GM19397 (cell line): ENCODE results near the gene HOXC9.

Experiments used
- ATAC-seq: cut with Tn5 transposase; IDR thresholded peaks from one replicate; pipeline ENCODE4 v1.9.1; 2021; ENCODE audit warnings: mild to moderate bottlenecking, moderate library complexity; ENCODE audit not compliant: unreplicated experiment

The HOXC9 gene

DNA sequence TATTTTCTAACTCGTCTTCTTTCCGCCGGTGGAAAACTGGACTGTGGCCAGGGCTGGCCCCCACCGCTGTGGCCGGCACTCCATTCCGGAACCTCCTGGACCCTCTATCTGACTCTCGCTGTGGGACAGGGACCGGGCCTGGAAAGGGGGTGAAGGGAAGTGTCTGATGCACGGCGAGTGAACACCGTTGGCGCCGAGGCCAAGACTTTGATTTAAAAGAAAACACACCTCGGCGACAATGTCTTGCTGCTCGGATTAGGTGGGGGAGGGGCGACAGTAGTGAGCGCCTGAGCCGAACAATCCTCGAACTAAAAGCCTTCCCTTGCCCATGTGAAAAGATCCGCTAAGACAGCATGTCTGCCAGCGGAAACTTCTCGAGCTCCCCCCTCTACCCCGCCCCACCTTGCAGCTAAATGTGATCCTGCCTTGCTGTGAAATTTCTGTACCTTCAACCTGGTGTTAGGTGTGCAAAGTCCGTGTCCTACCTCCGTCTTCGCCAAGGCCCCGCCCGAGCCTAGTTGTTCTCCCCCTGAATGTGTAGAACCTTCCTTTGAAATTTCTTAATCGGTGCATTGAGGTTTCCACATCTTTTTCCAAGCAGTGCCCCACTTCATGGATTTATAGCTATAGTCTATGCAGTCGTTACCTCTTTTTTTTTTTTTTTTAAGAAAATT, 24.3 kb upstream of the HOXC9 start:
- ATAC-seq = no peak

DNA sequence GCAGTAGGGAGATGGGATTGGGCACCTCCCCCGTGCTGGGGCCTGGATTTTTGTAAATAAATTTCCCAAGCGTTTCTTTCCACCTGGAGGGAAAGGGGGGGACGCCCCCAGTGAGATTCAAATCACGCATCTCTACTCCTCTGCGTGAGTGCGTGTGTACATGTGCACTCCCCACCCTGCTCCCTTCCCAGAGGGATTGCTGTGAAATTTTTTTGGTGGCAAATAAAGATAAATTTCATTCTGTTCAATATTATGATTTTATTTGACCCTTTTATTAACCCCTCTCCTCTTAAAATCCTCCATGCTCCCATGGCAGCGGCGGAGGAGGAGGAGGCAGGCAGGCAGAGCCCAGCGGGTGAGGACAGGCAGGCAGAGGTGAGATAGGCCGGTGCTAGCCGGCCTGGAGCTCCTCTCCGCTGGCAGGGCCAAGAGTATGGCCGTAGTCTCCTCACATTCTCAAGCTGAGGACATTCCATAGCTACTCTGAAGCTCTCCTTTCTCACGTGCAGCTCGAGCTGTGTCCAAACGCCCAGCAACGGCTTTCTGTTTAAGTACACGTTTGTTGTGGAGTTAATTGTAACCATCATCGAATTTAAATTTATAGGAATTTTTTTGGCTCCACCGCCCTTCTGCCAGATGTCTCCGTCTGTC, 23.7 kb upstream of the HOXC9 start:
- no peak for ATAC-seq

GRCh38 chr12:53976823-53977595, 23.0 kb upstream of the HOXC9 start:
- no peak for ATAC-seq

- no peak for ATAC-seq
These were observed 22.1 kb upstream of the HOXC9 start for GRCh38 chr12:53977596-53978445.

DNA sequence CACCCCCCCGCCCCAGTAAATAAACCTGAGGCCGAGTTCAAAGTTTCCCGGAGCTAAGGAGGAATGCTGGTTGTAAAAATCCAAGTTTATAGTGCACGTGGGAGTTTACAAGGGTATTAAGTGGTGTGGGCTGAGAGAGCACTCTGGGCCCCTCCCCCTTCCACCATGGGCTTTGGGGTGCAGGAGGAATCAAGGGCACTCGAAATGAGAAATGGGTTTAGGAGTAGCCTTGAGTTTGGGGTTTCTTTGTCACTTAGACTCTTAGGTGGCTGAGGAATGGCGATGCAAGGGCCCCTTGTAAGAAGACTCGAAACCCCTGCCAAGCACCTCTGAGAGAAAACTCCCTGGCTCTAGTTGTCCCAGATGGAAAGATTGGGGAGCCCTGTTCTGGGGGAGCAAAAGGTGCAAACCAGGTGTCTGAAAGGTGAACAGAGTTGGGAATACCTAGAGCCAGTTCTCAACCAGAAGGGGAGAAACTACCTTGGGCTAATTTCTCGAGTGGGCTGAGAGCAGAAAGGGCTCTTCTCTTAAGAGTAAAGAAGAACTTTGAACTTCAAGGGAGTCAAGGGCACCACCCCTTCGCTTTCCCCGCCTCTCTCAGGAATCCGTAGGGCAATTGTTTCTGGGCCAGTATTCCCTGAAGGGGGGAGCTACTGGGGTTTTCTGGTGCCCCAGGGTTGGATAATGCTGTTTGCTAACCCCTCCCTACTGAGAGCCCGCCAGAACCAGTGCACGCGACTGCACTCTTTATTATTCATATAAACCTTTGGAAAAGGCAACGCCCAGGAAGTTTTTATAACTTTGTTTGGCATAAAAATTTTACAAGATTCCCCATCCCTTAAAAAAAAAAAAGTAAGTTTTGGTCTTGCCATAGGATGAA, 21.2 kb upstream of the HOXC9 start:
- ATAC-seq = no peak

DNA sequence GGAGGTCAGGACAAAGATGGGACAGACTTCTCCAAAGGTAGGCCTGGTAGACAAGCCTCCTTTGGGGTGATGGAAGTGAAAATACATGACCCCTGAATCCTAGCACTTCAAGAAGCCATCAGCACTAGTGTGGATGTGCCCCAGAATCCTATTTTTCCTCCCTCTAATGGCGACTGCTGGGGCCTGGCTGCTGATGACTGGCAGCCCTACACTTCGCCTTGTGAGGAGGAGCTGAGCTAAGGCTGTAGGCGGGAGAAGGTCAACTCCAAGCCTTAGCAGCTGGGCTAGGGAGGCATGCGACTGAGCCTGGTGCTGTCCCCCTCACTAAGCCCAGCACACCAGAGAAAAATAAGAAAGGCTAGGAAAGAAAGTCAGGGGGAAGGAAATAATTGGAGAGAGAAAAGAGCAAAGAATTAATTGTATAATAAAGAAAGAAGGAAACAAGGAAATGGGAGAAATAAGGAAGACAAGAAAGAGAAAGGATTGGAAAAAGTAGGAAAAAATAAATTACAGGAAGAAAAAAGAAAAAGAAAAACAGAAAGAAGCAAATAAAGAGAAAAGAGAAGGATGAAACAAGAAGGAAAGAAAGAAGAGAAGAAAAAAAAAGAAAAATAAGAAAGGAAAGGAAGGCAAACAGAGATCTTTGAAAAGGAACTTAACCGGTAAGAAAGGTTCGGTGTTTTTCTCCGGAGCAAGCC, 19.7 kb upstream of the HOXC9 start:
- no peak for ATAC-seq

DNA sequence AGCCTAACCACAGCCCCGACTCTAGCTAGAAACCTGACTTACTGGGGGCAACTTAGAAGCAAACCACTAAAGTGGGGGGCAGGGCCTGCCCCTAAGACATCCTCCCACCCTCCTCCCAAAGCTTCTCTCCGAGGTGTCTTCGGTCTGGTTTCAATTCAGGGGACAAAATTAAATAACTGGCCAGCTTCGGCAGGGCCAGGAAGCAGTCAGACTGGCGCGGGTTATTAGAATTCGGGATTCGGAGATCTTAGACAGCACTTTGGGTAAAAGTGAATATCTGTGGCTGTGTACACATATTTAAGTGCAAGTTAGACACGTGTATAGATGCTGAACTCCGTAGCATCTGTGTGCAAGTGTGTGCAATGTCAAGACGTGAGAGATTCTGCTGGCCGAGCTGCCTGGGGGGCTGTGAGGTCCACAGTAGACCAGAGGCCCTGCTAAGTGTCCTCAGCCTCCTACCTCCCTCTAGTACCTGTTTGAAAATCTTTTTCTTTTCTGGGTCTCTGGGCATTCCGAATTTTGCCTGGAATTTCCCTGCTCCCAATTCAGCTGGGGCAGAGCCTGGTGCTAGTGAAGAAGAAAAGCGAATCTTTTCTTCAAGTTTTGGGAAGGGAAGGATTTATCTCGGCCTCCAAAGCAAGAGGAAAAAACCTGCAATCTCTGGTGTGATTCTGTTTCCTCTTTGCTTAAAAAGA, 19.0 kb upstream of the HOXC9 start:
- no peak for ATAC-seq

- no peak for ATAC-seq
These were observed 18.1 kb upstream of the HOXC9 start for GRCh38 chr12:53981634-53982565.

GRCh38 chr12:53982648-53983567, 17.1 kb upstream of the HOXC9 start:
- ATAC-seq = no peak

GRCh38 chr12:53983568-53983949, 16.4 kb upstream of the HOXC9 start:
- ATAC-seq = no peak

DNA sequence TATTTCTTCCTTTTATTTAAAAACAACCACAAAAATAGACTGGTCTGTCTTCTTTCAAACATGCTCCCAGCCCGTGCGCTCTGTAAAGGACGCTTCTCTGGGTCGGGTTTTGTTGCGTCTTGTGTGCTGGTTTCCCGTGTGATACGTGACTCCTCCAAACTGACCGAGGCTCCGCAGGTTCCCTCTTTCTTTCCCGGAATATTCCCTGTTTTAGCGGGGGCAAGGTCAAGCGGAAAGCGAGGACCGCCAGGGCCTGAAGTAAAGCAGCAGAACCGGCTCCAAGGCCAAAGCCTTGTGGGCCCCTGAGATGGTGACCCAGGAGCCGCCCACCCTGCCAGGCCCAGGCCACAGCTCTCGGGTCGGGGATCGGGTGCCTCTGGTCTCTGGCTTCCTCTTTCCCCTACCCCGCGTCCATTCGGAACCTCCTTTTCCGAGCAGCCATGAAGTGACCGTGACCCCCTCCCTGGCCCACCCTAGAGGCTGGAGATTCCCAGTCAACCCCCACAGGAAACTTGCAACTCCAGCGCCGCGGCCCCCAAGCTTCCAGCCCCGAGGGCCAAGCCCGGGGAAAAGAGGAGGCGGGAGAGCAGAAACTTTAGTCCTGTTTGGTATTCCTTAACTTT, 15.9 kb upstream of the HOXC9 start:
- ATAC-seq = no peak

DNA sequence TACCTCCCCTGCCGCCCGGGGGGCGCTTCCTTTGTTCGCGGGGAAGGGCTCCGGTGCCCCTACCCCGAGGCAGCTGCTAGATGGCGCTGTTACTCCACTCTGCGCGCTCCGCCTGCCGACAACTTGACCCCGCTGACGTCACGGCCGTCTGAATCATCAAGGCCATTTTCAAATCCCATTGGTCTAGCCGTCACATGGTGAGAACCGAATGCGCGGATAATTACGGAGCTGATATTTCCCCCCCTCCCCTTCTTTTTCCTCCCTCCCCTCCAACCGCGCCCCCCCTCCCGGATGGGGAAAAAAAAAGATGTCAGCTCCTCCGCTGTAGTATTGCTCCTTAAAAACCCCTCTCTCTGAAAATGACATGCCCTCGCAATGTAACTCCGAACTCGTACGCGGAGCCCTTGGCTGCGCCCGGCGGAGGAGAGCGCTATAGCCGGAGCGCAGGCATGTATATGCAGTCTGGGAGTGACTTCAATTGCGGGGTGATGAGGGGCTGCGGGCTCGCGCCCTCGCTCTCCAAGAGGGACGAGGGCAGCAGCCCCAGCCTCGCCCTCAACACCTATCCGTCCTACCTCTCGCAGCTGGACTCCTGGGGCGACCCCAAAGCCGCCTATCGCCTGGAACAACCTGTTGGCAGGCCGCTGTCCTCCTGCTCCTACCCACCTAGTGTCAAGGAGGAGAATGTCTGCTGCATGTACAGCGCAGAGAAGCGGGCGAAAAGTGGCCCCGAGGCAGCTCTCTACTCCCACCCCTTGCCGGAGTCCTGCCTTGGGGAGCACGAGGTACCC, 14.9 kb upstream of the HOXC9 start, which contains the start of gene HOXC10:
TSS of gene HOXC10 (plus strand) at position 246 of the 791 bp plus-strand sequence. CDS start at position 360, 114 bp downstream.
- ATAC-seq = no peak

DNA sequence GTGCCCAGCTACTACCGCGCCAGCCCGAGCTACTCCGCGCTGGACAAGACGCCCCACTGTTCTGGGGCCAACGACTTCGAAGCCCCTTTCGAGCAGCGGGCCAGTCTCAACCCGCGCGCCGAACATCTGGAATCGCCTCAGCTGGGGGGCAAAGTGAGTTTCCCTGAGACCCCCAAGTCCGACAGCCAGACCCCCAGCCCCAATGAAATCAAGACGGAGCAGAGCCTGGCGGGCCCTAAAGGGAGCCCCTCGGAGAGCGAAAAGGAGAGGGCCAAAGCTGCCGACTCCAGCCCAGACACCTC, 14.3 kb upstream of the HOXC9 start:
- no peak for ATAC-seq

DNA sequence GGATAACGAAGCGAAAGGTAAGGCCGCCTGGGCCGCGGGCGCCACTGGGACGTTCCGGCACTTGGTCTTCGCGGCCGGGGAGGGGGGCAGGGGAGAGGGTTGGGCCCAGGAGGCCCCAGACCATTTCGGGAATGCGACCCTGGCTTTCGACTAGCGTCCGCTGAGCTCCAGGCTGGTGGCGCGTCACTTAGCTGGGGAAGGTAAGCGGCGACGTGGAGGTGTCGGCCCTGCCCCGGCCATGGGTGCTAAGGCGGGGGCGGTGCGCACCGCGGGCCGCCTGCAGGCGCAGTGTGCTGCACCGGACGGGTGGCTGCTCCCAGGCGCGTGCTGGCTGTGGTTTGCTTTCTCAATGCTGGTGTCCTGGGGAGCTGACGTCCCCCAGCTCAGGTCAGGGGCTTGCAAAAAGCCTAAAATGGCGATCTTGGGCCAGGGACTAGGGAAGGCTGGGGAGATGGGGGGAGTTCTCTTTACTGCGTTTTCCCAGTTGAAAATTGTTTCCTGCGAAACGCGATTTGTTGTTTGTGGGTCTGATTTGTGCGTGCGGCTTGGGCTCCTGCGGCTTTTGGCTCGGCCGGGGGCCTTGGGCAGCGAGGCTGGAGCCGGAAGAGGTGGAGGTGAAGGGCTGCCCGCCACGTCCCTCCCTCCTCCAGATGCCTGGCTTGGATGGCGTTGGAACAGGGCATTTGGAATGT, 13.8 kb upstream of the HOXC9 start:
- no peak for ATAC-seq
